HG02852 (cell line): ENCODE measurements around the gene ANKAR.
"Not testable (repeated sequence)": the region's sequence is repeated elsewhere in the genome, so short reads cannot be mapped to it uniquely, and the experiment has no call there.

Experiments
- ATAC-seq: cut with Tn5 transposase; IDR thresholded peaks from one replicate; pipeline ENCODE4 v1.9.1; 2021; ENCODE audit warnings: mild to moderate bottlenecking, moderate library complexity; ENCODE audit not compliant: unreplicated experiment

Gene ANKAR, protein sequence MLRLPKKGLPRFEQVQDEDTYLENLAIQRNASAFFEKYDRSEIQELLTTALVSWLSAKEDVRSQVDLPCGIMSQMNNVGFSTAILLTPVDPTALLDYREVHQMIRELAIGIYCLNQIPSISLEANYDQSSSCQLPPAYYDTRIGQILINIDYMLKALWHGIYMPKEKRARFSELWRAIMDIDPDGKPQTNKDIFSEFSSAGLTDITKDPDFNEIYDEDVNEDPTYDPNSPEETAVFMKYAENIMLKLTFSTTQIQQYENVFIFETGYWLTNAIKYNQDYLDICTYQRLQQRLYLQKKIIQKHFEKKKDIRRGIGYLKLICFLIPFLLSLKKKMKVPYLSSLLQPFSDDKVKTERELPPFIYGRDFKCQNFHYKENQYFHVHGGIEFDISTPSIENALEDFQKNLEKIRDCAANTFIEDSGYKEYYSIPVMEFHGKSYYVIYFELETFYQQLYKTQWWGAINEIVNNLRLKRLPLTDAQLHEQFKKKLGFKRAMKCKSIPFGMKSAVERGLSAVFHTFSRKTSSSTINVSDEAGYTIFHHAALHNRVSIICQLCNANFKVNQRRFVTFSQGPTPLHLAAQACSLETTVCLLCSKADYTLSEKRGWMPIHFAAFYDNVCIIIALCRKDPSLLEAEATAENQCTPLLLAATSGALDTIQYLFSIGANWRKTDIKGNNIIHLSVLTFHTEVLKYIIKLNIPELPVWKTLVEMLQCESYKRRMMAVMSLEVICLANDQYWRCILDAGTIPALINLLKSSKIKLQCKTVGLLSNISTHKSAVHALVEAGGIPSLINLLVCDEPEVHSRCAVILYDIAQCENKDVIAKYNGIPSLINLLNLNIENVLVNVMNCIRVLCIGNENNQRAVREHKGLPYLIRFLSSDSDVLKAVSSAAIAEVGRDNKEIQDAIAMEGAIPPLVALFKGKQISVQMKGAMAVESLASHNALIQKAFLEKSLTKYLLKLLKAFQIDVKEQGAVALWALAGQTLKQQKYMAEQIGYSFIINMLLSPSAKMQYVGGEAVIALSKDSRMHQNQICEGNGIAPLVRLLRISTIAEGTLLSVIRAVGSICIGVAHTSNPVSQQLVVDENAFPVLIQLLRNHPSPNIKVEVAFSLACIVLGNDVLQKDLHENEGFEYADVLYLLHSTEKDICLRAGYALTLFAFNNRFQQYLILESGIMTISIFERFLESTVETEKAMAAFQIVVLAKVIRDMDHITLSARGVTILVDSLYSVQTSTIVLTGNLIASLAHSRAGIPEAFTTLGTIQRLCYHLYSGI (N-terminal part only)

DNA sequence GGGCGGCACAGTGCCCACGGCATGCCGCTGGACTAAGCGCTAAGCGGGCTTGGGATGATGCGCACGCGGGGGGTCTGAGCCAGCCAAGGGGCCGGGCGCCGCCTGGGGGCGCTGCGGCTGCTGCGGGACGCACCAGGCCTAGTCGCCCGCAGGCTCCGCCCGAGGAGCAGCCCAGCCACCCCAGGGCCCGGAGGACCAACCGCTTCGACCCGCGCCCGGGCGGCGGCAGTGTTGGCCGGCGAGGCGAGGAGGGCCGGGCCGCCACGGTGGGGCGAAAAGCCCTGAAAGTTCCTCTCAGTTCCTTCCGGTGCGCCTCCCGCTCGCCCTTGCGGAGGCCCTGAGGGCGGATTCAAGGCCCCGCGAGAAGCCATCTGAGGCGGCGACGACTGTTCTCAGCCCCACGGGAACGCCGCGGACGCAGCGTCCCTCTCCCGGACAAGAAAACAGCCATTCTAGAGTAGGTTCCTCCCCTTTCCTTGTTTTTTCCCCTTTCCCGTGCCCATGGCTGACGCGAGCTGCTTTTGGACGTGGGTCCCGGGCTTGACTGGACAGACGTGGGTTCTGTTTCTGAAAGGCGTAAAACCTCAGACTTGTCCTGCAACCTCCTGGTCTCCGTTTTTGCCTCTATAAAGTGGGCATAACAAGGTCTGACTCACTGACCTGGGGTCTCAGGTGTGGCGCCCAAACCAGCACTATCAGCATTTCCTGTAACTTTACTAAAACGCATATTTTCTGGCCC is at the start of gene ANKAR:
TSS of gene ANKAR (plus strand) at position 297 of the 739 bp plus-strand sequence. CDS start 1,821 bp downstream, outside the sequence.
- ATAC-seq = peak; percentile 96

- no peak for ATAC-seq
Measured at GRCh38 chr2:189625636-189626035, 48.8 kb upstream of the ANKAR start.

DNA sequence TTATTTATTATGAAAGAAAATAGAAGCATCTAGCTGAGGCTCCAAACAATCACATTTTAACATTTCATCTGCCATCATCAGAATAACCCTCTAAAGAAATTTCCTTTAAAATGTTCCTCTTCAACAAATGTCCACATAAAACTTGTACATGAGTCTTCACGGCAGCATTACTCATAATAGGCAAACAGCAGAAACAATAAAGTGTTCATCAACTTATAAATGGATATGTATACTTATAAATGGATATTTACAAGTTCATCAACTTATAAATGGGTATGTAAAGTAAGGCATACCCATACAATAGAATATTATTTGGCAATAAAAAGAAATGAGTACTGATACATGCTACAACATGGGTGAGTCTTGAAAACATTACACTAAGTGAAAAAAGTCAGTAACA is 46.7 kb upstream of the ANKAR start:
- no peak for ATAC-seq

DNA sequence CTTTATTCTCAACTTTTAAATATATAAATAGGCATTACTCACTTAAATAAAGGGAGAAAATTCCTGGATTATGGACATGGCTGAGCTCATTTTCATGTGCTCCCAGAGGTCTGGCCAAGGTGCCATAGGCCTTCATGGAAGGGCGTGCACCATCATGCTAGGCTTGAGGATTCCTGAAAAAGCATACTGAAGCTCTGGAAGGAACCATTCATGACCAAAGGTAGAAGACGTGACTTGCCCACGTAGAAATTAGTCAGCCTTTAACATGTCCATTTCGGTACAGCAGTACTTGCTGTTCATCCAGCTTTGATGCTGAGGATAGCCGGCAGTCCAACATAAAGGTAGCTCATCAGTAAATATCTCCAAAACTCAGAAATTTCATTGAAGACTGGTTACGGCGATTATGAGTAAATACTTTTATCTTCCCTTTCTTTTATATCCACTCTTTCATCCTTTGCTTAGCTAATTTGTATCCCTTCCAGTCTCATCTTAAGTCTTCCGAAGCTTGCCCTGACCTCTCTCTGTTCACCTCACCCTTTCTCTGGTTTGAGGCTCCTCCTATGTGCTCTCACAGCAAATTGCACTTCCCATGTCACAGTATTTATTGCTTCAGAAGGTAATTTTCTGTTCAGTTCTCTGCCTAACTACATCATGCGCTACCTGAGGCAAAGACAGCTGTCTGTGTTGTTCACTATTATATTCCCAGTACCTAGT is 45.5 kb upstream of the ANKAR start:
- no peak for ATAC-seq

DNA sequence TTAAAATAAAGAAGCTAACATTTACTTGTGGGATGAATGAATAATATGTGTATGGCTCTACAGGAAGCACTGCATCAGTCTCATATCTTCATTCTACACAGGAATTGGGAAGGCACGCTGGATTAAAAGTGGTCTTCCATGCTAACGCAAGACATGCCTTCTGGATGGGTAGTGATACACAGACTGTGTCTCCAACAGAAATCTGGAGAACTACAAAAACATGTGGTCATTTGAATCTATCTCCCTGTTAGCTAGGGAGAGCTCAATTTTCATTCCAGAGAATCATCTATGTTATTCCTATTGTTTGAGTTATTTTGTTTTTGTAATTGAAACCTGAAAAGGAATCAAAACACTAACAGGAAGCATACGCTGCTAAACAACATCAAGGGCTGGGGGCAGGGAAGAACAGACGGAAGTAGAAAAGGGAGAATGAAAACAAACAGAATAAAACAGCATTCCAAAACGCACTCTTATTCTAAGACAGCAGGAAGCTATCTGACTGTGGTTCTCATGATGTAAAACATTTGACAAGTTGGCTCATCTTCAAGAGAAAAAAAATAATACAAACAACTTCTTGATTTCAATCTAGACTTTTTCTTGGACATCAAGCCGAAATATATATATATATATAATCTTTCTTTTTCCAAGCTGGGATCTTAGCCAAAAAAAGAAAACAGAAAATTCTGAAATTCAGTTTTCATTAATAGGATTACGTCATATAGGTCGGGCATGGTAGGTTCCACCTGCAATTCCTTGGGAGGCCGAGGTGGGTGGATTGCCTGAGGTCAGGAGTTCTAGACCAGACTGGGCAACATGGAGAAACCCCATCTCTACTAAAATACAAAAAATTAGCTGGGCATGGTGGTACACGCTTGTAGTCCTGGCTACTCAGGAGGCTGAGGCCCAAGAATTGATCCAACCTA is 44.7 kb upstream of the ANKAR start:
- ATAC-seq = no peak

GRCh38 chr2:189631849-189632248 is 42.6 kb upstream of the ANKAR start:
- no peak for ATAC-seq

- no peak for ATAC-seq
Measured at GRCh38 chr2:189633392-189633811, 41.1 kb upstream of the ANKAR start.

DNA sequence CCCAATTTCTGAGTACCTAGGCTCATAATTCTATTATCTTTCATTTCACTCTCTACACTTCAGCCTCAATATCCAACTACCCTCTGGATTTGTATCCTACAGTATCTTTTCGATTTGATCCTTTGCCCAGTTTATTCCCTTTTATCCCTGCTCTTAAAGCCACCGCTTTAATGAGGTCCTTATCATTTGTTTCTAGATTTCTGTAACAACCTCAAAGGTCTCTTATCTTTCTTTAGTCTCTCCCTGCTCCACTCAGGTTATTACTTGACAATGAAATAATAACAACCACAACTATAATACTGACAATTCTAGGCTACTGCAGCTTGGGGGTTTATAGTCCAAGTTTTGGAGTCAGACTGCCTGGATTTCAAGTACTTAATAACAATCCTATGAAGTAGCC is 39.1 kb upstream of the ANKAR start:
- no peak for ATAC-seq

GRCh38 chr2:189638301-189639006 is 36.0 kb upstream of the ANKAR start:
- no peak for ATAC-seq

- no peak for ATAC-seq
Measured at GRCh38 chr2:189639007-189639609, 35.4 kb upstream of the ANKAR start.

DNA sequence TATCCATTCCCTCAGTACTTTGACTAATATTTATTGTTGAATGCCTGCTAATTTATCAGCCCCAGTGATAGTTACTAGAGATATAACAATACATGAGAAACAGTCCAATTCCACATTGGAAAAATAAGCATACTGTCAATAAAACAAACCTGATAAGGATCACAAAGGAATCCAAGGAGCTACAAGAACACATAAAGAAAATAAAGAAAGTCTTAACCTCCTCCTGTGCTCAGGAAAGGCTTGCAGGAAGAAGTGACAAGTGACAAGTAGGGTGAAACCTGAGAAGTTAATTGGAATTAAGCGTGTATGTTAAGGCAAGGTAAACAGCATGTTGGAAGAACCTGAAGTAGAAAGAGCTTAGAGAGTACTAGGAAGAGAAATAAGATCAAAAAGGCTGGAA is 33.5 kb upstream of the ANKAR start:
- ATAC-seq = no peak

DNA sequence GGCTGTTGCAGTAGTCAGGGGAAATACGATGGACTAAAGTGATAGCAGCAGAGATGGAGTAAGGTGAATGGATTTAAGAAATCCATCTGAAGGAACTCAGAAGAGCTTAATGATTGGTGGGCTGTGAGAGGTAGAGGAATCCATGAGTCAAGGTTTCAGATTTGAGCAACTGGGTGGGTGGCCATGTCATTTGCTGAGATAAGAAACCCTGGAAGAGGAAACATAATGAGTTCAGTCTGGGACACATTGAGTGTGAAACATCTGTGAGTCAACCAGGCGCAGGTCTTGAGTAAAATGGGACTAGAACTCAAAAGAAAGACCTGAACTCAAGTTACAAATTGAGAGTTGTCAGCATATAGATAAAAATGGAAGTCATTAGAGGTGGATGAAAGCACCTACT is 32.9 kb upstream of the ANKAR start:
- no peak for ATAC-seq

DNA sequence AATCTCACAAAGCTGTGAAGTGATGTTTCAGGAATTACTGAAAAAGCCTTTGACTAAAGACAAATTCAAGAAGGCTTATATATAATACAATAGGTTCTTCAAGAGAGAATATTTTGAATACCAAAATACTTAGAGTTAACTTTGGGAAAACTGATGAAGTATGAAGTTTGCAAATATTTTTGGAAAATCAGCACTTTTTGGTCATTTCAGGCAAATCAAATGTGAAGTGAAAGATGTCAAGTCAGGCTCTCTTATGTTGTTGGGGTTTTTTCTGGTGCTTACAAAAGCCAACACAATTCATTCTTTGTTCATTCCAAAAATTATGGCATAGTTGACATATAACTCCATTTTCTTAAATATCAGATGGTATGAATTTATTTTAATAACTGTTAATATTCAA is 27.9 kb upstream of the ANKAR start:
- ATAC-seq = no peak

DNA sequence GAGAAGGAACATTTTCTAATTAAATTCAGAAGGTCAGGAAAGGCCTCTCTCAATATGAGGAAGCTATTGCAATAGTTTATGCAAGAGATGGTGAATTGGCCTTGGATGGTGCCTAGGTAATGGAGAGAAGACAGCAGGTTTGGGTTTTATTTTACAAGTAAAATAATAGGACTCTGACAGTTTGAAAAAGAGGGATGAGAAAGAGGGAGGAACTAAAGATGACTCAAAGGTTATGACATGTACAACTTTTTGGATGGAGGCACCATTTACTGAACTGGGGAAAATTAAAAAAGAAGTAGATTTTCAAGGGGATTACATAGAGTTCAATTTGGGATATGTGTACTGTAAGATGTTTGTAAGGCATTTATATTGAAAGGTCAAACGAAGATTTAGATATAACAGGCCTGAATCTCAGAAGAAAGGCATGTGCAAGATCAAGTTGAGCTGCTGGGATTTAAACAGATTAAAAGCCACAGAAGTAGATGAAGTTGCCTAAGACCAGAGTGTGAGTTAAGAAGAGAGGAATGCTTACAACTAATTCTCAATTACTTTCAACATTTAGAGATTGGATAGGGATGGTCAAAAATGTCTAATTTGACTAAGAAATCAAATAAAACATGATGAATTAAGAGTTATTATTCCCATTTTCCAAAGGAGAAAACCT is 25.5 kb upstream of the ANKAR start:
- no peak for ATAC-seq

GRCh38 chr2:189651284-189651683 is 23.2 kb upstream of the ANKAR start:
- ATAC-seq = no peak

- ATAC-seq = not testable (repeated sequence)
Measured at GRCh38 chr2:189653464-189653863, 21.0 kb upstream of the ANKAR start.

DNA sequence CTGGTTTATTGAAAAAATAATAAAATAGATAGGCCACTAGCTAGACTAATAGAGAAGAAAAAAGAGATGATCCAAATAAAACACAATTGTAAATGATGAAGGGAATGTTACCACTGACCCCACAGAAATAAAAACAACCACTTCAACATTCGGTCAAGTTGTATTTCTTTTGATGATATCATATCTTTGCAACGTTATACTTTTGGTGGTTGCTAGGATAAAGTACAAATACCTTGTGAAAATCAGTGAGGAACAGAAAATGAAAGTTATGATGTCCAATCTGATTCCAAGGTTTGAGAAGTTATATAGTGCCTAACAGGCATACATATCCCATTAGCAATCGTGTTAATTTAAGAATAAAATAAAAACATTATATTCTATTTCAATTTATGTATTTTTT is 19.8 kb upstream of the ANKAR start:
- no peak for ATAC-seq
